Thymus (tissue), 11 donors: ENCODE data around the gene CPED1. TPM values are rescaled to one million over a fixed set of nuclear protein-coding genes. Genes with fewer than 3 reads are reported as not detected.

Experiments used
- DNase-seq, 9 donors: peaks; one replicate each; pipeline ENCODE4 v3.0.0-alpha.2; 2013; ENCODE audit warnings: low spot score in 9 of 9, low read depth in 6 of 9, missing footprints in 1 of 9
- H3K27ac ChIP-seq, 2 donors: one replicate each; pipeline ENCODE4 v1.5.1; 2013; ENCODE audit warnings: control low read depth in 1 of 2, low read depth in 1 of 2, low read length in 1 of 2, mild to moderate bottlenecking in 1 of 2, moderate library complexity in 1 of 2
- H3K27me3 ChIP-seq, 2 donors: one replicate each; pipeline ENCODE4 v1.5.1; 2013; ENCODE audit warnings: low read length in 1 of 2; ENCODE audit not compliant: control insufficient read depth in 2 of 2, insufficient read depth in 1 of 2
- H3K36me3 ChIP-seq, 2 donors: one replicate each; pipeline ENCODE4 v1.5.1; 2013; ENCODE audit warnings: low read length in 1 of 2, mild to moderate bottlenecking in 1 of 2, moderate library complexity in 1 of 2; ENCODE audit not compliant: control insufficient read depth in 2 of 2, insufficient read depth in 2 of 2
- H3K4me1 ChIP-seq, 2 donors: one replicate each; pipeline ENCODE4 v1.5.1; 2013; ENCODE audit warnings: low read length in 2 of 2; ENCODE audit not compliant: control insufficient read depth in 2 of 2, insufficient read depth in 2 of 2
- H3K4me3 ChIP-seq, 2 donors: one replicate each; pipeline ENCODE4 v1.5.1; 2013; ENCODE audit warnings: low read length in 2 of 2, control low read depth in 1 of 2, mild to moderate bottlenecking in 1 of 2
- H3K9me3 ChIP-seq, 2 donors: one replicate each; pipeline ENCODE4 v1.5.1; 2013; ENCODE audit warnings: low read length in 1 of 2, mild to moderate bottlenecking in 1 of 2; ENCODE audit not compliant: control insufficient read depth in 2 of 2, insufficient read depth in 1 of 2
- WGBS: extraction: QIAGEN DNeasy Blood & Tissue Kit; methylation state at CpG from one replicate; pipeline ENCODE4 v1.1.7; 2013; 5-methylcytosine and 5-hydroxymethylcytosine counted together
- polyA plus RNA-seq: library from polyadenylated mRNA; stranded (reverse); fragments of 200-250 nt; gene quantifications from one replicate; pipeline ENCODE4 v1.2.3, GENCODE V29; 2013
- total RNA-seq: library from RNA; stranded (reverse); fragments of 120-200 nt; gene quantifications from one replicate; pipeline ENCODE4 v1.2.4, GENCODE V29; 2013
- donor health status: healthy.

The CPED1 gene
- total and polyA plus RNA-seq, 2 donors: 1.9 to 2.2 TPM

- 94% methylated on average over 5 of the region's 5 CpGs for WGBS
- Histone ChIP-seq H3K27me3 (peaks cover 40 to 74% of the 10 kb centered on the region in 2 donors), H3K4me1 (peaks cover 0 to 12% of the 10 kb centered on the region in 2 donors), H3K36me3 (no peaks in the 10 kb centered on the region), H3K9me3 (peaks cover 0 to 4% of the 10 kb centered on the region in 2 donors), H3K4me3 (no peak overlapping the region), H3K27ac (no peak overlapping the region)
- no peak for DNase-seq
These were observed 339.2 kb downstream of the CPED1 start for GRCh38 chr7:121327671-121328070.

GRCh38 chr7:121328508-121329190 is 340.1 kb downstream of the CPED1 start, which contains the start of gene WNT16:
WNT16 (plus strand) TSS chr7:121329000; CDS start chr7:121329293, 293 bp downstream.
- Histone ChIP-seq H3K27me3 (peaks cover 40 to 82% of the 10 kb centered on the region in 2 donors), H3K9me3 (peaks cover 0 to 4% of the 10 kb centered on the region in 2 donors), H3K27ac (no peak within 1 kb of the TSS), H3K4me1 (peaks cover 0 to 12% of the 10 kb centered on the region in 2 donors), H3K36me3 (no peaks in the 10 kb centered on the region), H3K4me3 (peak within 1 kb of the TSS in 1 of 2 donors; percentile 20)
- 21% methylated on average over 27 of the region's 27 CpGs for WGBS
- DNase-seq: no peak

GRCh38 chr7:121329191-121330052 is 340.9 kb downstream of the CPED1 start:
- Histone ChIP-seq H3K36me3 (no peaks in the 10 kb centered on the region), H3K4me1 (peaks cover 0 to 12% of the 10 kb centered on the region in 2 donors), H3K9me3 (peaks cover 0 to 4% of the 10 kb centered on the region in 2 donors), H3K27me3 (peaks cover 40 to 82% of the 10 kb centered on the region in 2 donors), H3K27ac (no peak overlapping the region), H3K4me3 (peak overlapping the region in 1 of 2 donors; percentile 20)
- WGBS: 6% methylated on average over 47 of the region's 47 CpGs
- peak in 2 of 9 donors; percentile 8 to 15 for DNase-seq

DNA sequence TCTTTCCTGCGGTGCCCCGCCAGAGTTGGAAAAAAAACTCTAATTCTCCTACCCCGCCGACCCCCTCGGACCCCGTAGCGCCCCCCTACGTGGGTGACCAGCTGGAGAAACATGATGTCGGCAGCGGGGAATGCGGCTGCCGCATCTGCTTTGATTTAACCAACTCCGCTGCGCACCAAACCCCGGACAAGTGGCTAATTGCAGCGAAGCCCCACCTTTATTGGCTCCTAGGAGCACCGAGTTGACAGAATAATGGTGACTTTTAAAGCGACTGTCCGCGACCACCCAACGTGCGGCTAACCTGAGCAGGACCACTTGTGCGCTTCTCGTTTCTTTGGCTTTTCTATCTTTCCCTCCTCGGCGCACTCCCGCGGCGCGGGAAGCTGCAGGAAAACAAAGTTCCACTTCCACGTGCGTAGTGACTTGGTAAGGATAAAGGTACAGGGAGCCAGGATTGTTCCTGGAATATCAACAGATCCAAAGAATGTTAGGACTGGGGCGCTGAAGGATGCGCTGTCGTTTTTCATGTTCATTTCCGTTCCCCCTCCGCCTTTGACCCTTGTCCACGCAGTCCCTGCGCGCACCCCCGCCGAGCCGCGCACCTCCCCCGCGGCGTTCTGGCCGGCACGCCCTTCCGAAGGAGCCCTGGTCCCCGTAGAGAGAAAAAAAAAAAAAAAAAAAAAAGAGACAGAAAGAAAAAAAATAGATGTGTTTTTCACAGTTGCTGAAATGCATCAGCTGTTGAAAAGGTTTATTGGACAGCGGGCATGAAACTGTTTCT is 341.7 kb downstream of the CPED1 start:
- Histone ChIP-seq H3K36me3 (no peaks in the 10 kb centered on the region), H3K4me1 (peaks cover 0 to 12% of the 10 kb centered on the region in 2 donors), H3K27ac (no peak overlapping the region), H3K4me3 (peak overlapping the region in 1 of 2 donors; percentile 20), H3K9me3 (peaks cover 0 to 4% of the 10 kb centered on the region in 2 donors), H3K27me3 (peaks cover 40 to 85% of the 10 kb centered on the region in 2 donors)
- 5% methylated on average over 52 of the region's 52 CpGs for WGBS
- DNase-seq: no peak

DNA sequence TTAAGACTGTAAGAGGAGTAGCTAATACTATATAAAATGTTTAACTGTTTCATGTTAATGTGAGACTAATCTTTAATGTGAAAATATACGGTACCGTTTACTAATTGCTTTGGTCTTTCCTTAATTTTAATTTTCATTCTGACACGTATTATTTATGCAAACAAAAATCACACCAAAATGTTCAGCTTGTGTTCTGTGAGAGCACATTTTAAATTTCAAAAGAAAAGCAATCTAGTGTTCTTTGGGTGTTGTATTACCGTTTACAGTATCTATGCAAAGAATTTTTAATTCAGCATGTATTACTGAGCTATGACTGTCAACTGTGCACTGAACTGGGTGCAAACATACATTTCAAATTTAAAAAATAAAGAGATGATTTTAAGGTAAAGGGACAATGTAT is 342.5 kb downstream of the CPED1 start:
- WGBS: 71% methylated on average over 4 of the region's 4 CpGs
- H3K27me3 ChIP-seq: peaks cover 40 to 82% of the 10 kb centered on the region in 2 donors
- no peak overlapping the region for H3K4me3 ChIP-seq
- peaks cover 0 to 12% of the 10 kb centered on the region in 2 donors for H3K4me1 ChIP-seq
- H3K27ac ChIP-seq: no peak overlapping the region
- H3K36me3 ChIP-seq: no peaks in the 10 kb centered on the region
- H3K9me3 ChIP-seq: peaks cover 0 to 4% of the 10 kb centered on the region in 2 donors
- DNase-seq: no peak

DNA sequence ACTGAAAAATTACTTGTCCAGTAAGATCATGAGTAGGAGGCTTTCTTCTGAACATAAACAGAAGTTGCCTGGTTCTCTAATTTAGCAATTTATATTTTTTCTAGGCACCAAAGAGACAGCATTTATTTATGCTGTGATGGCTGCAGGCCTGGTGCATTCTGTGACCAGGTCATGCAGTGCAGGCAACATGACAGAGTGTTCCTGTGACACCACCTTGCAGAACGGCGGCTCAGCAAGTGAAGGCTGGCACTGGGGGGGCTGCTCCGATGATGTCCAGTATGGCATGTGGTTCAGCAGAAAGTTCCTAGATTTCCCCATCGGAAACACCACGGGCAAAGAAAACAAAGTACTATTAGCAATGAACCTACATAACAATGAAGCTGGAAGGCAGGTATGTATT is 343.1 kb downstream of the CPED1 start:
- H3K4me1 ChIP-seq: peaks cover 0 to 12% of the 10 kb centered on the region in 2 donors
- 63% methylated on average over 5 of the region's 5 CpGs for WGBS
- DNase-seq: no peak
- peaks cover 40 to 78% of the 10 kb centered on the region in 2 donors for H3K27me3 ChIP-seq
- H3K27ac ChIP-seq: no peak overlapping the region
- no peak overlapping the region for H3K4me3 ChIP-seq
- peaks cover 0 to 4% of the 10 kb centered on the region in 2 donors for H3K9me3 ChIP-seq
- no peaks in the 10 kb centered on the region for H3K36me3 ChIP-seq

GRCh38 chr7:121334376-121334775 is 345.9 kb downstream of the CPED1 start:
- Histone ChIP-seq H3K36me3 (no peaks in the 10 kb centered on the region), H3K4me1 (peaks cover 0 to 10% of the 10 kb centered on the region in 2 donors), H3K27me3 (peaks cover 19 to 50% of the 10 kb centered on the region in 2 donors), H3K27ac (no peak overlapping the region), H3K9me3 (peaks cover 0 to 4% of the 10 kb centered on the region in 2 donors), H3K4me3 (no peak overlapping the region)
- DNase-seq: no peak
- 97% methylated on average over 4 of the region's 4 CpGs for WGBS

DNA sequence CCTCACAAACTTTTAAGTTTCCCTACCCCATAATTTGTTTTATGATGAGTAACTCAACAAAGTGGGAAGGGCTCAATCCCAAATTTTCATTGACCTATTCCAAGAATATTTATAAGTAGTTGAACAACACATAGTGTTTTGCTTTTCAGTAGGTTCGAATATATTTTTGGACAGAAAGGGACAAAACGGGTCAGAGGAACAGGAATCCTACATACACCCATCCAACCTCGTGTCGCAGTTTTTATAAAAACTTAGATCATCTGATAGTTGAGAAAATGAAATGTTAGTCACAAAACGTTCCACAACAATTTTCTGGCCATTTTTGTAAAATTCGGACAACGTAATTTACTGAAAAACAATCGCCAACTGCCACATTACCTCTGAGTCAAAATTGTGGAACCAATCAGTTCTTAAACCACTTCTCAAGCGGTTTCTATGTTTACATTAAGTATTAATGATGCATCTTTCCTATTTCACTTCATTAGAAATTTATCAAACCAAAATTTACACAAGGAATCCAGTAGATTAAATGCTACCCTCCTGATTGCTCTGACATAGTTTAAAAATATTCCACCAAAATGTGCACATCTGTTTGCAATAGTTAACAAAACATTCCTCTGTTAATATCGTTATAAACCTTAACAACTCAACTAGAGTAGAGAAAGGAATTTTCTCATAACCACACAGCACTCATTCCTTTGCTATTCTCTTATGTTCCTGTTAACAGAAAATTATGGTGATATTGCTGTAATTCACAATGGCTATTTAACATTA is 346.6 kb downstream of the CPED1 start:
- H3K4me3 ChIP-seq: no peak overlapping the region
- no peak overlapping the region for H3K27ac ChIP-seq

More for the DNA sequence above, 346.6 kb downstream of the CPED1 start:
- H3K4me1 ChIP-seq: peaks cover 0 to 3% of the 10 kb centered on the region in 2 donors
- H3K9me3 ChIP-seq: no peaks in the 10 kb centered on the region
- peaks cover 13 to 43% of the 10 kb centered on the region in 2 donors for H3K27me3 ChIP-seq
- DNase-seq: no peak
- WGBS: 89% methylated on average over 10 of the region's 10 CpGs
- H3K36me3 ChIP-seq: no peaks in the 10 kb centered on the region
